ENCODE results near the gene DLL1.

DNA sequence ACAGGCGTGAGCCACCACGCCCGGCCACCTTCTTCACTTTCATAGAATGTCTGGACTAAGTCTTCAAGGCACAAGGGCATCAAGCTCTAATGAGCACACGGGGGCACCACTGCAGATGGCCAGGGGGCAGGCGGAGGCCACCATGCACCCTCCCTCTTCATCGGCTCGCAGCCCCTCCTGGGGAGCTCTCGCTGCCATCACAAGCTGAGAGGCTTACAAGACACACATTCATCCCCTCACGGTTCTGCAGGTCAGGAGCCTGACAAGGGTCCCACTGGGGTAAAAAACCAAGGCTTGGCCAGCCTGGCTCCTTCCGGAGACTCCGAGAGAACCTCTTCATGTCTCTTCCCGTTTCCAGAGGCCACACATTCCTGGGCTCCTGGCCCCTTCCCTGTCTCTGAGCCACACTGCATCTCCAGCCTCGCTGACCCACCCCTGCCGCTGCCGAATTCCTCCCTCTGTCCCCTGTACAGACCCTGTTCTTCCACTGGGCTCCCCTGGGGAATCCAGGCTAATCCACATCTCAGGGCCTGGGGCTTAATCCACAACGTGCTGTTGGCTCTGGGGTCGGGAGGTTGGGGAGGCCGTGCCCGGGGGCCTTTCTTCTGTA, 19.8 kb downstream of the DLL1 start:
- TF ChIP-seq, protein P1, sequence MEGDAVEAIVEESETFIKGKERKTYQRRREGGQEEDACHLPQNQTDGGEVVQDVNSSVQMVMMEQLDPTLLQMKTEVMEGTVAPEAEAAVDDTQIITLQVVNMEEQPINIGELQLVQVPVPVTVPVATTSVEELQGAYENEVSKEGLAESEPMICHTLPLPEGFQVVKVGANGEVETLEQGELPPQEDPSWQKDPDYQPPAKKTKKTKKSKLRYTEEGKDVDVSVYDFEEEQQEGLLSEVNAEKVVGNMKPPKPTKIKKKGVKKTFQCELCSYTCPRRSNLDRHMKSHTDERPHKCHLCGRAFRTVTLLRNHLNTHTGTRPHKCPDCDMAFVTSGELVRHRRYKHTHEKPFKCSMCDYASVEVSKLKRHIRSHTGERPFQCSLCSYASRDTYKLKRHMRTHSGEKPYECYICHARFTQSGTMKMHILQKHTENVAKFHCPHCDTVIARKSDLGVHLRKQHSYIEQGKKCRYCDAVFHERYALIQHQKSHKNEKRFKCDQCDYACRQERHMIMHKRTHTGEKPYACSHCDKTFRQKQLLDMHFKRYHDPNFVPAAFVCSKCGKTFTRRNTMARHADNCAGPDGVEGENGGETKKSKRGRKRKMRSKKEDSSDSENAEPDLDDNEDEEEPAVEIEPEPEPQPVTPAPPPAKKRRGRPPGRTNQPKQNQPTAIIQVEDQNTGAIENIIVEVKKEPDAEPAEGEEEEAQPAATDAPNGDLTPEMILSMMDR (conservative IDR thresholded peaks at IDR 0.05): no peak
- no peak for TF ChIP-seq EZH2 (IDR thresholded peaks at IDR 0.05; ENCODE audit: low read depth)

Measured in PC-9 (cell line).